Measurements from ENCODE around the gene GPR78. TPM values are rescaled to one million over a fixed set of nuclear protein-coding genes. Genes with fewer than 3 reads are reported as not detected.

GPR78 gene
- total and polyA plus RNA-seq, 2 of the 8 experiments (the other 6 are each of a cell fraction or from before 2014, with no cell fraction given), result 1.0 to 3.0 TPM

- TF ChIP-seq E2F6 (IDR thresholded peaks at IDR 0.05) (no peak), RFX5 (IDR thresholded peaks at IDR 0.05; ENCODE audit: borderline replicate concordance, low read depth, low read length) (no peak)
Measured at GRCh38 chr4:8612646-8613045, 32.5 kb downstream of the GPR78 start (continued).

All from H1 (cell line).